LNCaP clone FGC (cell line): Measurements from ENCODE around the gene STXBP1.
A peak's percentile ranks its signal among the peaks of the same experiment; 100 is the strongest.
"Not testable (repeated sequence)": the region's sequence is repeated elsewhere in the genome, so short reads cannot be mapped to it uniquely, and the experiment has no call there.

ENCODE experiments used
- DNase-seq: peaks from one replicate; pipeline ENCODE4 v3.0.0-alpha.2; 2011; ENCODE audit warnings: low read depth
- H3K4me3 ChIP-seq: 2 replicates; pipeline ENCODE4 v1.5.1; 2011; ENCODE audit warnings: mild to moderate bottlenecking, low read depth, low read length, control low read depth
- TF ChIP-seq, protein P1 (sequence below): IDR thresholded peaks from 2 replicates; pipeline ENCODE4 v1.5.1; 2012; ENCODE audit warnings: mild to moderate bottlenecking; ENCODE audit not compliant: control insufficient read depth, insufficient read depth; ENCODE audit errors: extremely low read depth

STXBP1 gene

DNA sequence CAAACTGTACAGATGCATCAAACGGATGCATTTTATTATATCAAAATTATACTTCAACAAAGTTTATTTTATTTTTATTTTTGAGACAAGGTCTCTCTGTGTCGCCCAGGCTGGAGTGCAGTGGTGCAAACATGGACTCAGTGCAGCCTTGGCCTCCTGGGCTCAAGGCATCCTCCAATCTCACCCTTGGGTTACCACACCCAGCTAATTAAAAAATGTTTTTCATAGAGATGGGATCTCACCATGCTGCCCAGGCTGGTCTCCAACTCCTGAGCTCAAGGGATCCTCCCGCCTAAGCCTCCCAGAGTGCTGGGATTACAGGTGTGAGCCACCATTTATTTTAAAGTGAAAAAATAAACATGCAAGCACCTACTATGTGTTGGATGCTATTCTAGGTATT is 40.1 kb upstream of the STXBP1 start:
- no peak for DNase-seq
- no peak overlapping the region for H3K4me3 ChIP-seq
- TF ChIP-seq, protein P1, sequence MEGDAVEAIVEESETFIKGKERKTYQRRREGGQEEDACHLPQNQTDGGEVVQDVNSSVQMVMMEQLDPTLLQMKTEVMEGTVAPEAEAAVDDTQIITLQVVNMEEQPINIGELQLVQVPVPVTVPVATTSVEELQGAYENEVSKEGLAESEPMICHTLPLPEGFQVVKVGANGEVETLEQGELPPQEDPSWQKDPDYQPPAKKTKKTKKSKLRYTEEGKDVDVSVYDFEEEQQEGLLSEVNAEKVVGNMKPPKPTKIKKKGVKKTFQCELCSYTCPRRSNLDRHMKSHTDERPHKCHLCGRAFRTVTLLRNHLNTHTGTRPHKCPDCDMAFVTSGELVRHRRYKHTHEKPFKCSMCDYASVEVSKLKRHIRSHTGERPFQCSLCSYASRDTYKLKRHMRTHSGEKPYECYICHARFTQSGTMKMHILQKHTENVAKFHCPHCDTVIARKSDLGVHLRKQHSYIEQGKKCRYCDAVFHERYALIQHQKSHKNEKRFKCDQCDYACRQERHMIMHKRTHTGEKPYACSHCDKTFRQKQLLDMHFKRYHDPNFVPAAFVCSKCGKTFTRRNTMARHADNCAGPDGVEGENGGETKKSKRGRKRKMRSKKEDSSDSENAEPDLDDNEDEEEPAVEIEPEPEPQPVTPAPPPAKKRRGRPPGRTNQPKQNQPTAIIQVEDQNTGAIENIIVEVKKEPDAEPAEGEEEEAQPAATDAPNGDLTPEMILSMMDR: no peak

DNA sequence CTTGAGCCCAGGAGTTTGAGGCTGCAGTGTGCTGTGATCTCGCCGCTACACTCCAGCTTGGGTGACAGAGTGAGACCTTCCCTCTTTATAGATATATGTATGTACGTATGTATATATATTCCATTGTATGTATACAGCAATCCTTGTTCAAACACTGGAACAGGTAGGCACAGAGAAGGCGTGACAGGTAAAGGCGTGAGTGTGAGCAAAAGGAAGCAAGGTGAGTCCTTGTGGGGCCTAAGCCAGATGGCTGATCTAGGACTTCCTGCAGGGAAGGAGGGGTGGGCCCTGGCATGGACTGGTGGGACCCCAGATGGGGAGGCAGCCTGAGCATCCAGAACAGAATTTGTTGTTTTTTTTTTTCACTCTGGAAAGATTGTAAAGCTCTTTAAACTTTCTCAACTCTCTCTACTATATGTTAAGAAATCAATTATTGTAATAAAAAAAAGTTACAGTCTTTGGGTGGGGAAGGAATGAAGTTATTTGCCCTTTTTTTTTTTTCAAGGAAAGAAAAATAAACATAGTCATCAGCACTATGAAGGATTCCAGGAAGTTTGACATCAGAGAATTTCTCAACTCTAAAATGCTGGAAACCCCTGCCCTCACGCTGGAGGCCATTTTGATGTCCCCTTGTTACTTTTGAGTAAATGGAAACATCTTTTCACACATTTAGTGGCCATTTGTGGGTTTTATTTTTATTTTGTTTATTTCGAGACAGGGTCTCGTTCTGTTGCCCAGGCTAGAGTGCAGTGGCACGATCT is 38.9 kb upstream of the STXBP1 start:
- H3K4me3 ChIP-seq: no peak overlapping the region
- TF ChIP-seq, protein P1: no peak
- DNase-seq: no peak

DNA sequence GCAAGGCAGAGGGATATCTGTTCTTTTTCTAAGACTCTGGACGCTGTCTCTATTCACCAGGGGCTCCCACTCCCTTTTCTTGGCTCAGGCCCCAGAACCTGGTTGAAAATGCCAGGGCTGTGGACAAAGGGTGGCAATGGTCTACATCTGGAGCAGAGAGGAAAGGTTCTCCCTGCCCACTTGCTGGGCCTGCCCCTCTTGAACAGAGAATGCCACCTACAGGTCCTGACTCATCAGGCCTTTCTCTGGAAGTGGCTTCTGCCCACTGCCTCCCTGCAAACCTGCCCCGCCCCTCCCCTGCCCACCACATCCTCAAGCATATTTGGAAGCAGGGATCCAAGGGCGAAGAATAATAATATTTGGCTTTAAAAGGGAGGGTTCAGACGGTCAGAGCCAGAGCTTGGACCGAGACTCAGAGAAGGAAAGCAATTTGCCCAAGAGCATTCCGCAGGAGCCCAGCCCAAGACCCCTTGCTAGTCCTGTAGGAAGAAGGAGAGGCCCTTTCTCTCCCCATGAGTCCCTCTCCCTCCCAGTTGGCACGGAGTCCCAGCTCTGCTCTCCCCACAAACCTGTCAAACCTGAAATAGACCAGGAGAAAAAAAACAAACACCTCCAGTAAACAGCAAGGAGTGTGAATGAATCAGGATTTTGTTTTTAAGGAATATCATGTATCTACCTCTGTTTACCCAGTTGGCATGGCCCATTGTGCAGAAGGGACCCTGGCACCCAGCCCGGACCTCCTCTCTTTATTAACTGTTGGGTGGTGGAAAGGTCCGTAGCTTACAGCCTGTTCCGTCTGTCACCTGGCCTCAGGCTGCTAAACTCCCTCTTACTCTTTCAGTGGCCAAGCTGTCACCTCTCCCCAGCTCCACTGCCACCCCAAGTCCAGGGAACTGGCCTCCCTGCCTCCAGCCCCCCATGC is 37.7 kb upstream of the STXBP1 start:
- peak overlapping the region; percentile 21; the same call in 1 of the 2 replicates for H3K4me3 ChIP-seq
- DNase-seq: peak; percentile 99
- TF ChIP-seq, protein P1: no peak; the same call in 1 of the 2 replicates

DNA sequence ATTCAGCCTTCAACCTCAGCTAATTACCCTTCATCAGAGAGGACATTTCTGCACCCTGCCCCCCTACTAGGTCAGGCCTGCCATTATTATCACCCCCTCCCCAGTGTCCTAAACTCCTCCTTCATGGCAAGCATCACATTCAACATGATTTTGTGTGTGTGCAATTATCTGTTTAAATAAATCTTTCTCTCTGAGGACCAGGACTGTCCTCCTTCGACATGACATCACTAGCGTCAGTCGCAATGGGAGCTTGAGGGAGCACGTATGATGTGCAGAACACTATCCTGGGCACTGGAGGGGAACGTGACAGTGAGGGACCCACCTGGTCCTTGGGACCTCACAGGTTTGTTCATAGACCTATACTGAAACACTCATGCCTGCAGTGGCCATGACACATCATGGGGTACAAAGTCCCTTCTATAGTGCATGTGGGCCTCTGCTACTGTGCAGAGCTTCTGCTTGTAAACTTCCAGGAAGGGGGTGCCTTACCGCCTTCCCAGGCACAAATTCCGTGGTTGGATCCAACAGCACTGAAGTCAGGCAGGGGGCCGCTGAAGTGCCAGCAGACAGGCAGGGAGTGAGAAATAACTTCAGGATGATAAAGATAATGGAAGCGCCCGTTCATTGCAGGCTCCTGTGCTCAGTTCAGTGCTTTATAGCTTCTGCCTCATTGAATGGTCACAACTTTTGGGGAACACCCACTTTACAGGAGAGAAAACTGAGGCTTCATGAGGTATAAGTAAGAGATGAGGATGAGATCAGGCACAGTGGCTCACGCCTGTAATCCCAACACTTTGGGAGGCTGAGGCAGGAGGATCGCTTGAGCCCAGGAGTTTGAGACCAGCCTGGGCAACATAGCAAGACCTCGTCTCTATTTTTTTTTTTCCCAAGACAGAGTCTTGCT is 36.0 kb upstream of the STXBP1 start:
- DNase-seq: no peak
- TF ChIP-seq, protein P1: no peak
- no peak overlapping the region for H3K4me3 ChIP-seq

DNA sequence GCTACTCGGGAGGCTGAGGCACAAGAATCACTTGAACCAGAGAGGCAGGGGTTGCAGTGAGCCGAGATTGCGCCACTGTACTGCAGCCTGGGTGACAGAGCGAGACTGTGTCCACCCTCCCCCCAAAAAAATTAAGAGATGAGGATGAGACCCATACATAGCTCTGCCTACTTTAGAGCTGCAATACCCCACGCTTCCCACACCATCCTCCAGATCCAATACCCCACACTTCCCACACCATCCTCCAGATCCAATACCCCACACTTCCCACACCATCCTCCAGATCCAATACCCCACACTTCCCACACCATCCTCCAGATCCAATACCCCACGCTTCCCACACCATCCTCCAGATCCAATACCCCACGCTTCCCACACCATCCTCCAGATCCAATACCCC is 34.9 kb upstream of the STXBP1 start:
- H3K4me3 ChIP-seq, DNase-seq: not testable (repeated sequence)

DNA sequence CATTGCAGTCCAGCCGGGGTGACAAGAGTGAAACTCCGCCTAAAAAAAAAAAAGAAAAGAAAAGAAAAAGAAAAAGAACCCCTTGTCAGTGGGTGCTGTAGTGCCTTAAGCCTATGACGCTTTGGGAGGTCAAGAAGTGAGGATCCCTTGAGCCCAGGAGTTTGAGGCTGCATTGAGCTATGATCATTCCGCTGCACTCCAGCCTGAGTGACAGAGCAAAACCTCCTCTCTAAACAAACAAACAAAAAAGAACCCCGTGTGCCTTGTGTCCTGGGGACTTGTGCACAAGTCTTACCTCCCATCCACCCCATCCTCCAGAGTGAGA is 33.5 kb upstream of the STXBP1 start:
- DNase-seq: no peak
- TF ChIP-seq, protein P1: no peak
- H3K4me3 ChIP-seq: no peak overlapping the region
